ENCODE measurements around the gene FAM167B. TPM values are rescaled to one million over a fixed set of nuclear protein-coding genes. Genes with fewer than 3 reads are reported as not detected.
A peak's percentile ranks its signal among the peaks of the same experiment; 100 is the strongest.
"Not testable (repeated sequence)": the region's sequence is repeated elsewhere in the genome, so short reads cannot be mapped to it uniquely, and the experiment has no call there.

The FAM167B gene
- total RNA-seq, 2 experiments from 2014 or later: 1.6 to 1.8 TPM

DNA sequence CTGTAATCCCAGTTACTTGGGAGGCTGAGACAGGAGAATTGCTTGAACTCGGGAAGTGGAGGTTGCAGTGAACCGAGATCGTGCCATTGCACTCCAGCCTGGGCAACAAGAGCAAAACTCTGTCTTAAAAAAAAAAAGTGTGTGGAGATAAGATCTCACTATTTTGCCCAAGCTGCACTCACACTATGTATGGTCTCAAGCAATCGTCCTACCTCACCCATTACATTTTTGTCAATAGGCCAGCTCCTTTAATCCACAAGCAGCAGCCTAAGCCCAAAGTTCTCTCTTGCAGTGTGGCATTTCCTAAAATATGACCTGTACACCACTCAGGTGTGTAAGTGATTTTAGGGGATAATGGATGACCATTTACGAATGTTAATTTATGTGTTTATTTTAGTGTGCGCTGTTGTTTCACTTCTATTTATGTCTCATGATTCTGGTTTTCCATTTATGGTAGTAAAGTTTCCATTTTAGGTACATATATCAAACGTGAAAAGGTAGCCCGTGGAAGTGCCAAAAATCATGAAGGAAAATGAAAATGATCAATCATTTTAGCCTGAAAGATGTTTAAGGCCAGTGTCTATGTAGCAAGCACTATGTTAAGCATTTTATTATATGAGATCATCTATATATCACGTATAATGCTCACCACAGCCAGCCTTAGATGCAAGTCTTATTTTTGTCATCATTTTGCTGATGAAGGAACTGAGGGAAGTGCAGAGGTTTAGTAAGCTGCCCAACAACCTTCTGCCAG lies 9.6 kb downstream of the FAM167B start:
- ChIA-PET POLR2A (interaction anchor here (0.5 to 9.6 kb wide), 6 partner anchors 6 to 88 kb away, joined by 3 to 79 read pairs (median 6); partner anchors contain the start of genes HDAC1, LCK and MARCKSL1), CTCF (ENCODE audit: unreplicated experiment) (interaction anchor here (1.3 kb wide), 1 partner anchor 65 kb away, joined by 3 read pairs; no protein-coding TSS in a partner anchor)
- Histone ChIP-seq H3K36me3 (ENCODE audit: insufficient read depth, low read length) (peaks cover 14% of the 10 kb centered on the region; the same call in 1 of the 2 replicates), H3K9me2 (ENCODE audit: insufficient read depth, low read length) (no peaks in the 10 kb centered on the region), H2AFZ (ENCODE audit: low read length) (peak overlapping the region; percentile 2; the same call in 1 of the 2 replicates), H3K79me2 (ENCODE audit: insufficient read depth, low read depth, low read length) (peaks cover 93% of the 10 kb centered on the region), H3K9me3 (ENCODE audit: low read length) (no peaks in the 10 kb centered on the region), H3K4me3 (ENCODE audit: low read depth, low read length, poor library complexity, severe bottlenecking) (peak overlapping the region; percentile 45), H4K20me1 (ENCODE audit: insufficient read depth, low read length) (no peaks in the 10 kb centered on the region), H3K27ac (ENCODE audit: low read depth, low read length, poor library complexity, severe bottlenecking) (peak overlapping the region; percentile 99), H3K4me1 (ENCODE audit: insufficient read depth, low read length, poor library complexity, severe bottlenecking) (peaks cover 87% of the 10 kb centered on the region), H3K4me2 (ENCODE audit: low read length) (peak overlapping the region; percentile 83)
- BruUV-seq (replicated peaks): no TSS peak
- intact Hi-C loops (cut with micrococcal nuclease; ENCODE audit: unreplicated experiment): no loop called here
- DNase-seq (ENCODE audit: low spot score): no peak
- TF ChIP-seq EZH2phosphoT487 (IDR thresholded peaks at IDR 0.05; ENCODE audit: borderline replicate concordance, low read depth, low read length): no peak
- TF ChIP-seq, protein P1, sequence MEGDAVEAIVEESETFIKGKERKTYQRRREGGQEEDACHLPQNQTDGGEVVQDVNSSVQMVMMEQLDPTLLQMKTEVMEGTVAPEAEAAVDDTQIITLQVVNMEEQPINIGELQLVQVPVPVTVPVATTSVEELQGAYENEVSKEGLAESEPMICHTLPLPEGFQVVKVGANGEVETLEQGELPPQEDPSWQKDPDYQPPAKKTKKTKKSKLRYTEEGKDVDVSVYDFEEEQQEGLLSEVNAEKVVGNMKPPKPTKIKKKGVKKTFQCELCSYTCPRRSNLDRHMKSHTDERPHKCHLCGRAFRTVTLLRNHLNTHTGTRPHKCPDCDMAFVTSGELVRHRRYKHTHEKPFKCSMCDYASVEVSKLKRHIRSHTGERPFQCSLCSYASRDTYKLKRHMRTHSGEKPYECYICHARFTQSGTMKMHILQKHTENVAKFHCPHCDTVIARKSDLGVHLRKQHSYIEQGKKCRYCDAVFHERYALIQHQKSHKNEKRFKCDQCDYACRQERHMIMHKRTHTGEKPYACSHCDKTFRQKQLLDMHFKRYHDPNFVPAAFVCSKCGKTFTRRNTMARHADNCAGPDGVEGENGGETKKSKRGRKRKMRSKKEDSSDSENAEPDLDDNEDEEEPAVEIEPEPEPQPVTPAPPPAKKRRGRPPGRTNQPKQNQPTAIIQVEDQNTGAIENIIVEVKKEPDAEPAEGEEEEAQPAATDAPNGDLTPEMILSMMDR (conservative IDR thresholded peaks at IDR 0.05; ENCODE audit: low read length): no peak

DNA sequence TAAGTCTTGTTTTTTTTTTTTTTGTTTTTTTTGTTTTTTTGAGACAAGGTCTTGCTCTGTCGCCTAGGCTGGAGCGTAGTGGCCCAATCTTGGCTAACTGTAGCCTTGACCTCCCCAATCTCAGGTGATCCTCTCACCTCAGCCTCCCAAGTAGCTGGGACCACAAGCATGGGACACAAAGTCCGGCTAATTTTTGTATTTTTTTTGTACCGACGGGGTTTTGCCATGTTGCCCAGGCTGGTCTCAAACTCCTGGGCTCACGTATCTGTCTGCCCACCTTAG lies 10.1 kb downstream of the FAM167B start:
- Histone ChIP-seq H3K36me3 (ENCODE audit: insufficient read depth, low read length) (peaks cover 14% of the 10 kb centered on the region; the same call in 1 of the 2 replicates), H3K4me2 (ENCODE audit: low read length) (peak overlapping the region; percentile 83), H3K79me2 (ENCODE audit: insufficient read depth, low read depth, low read length) (peaks cover 87% of the 10 kb centered on the region), H4K20me1 (ENCODE audit: insufficient read depth, low read length) (no peaks in the 10 kb centered on the region), H3K27ac (ENCODE audit: low read depth, low read length, poor library complexity, severe bottlenecking) (peak overlapping the region; percentile 99), H3K4me3 (ENCODE audit: low read depth, low read length, poor library complexity, severe bottlenecking) (peak overlapping the region; percentile 45), H2AFZ (ENCODE audit: low read length) (peak overlapping the region; percentile 2; the same call in 1 of the 2 replicates), H3K9me2 (ENCODE audit: insufficient read depth, low read length) (no peaks in the 10 kb centered on the region), H3K4me1 (ENCODE audit: insufficient read depth, low read length, poor library complexity, severe bottlenecking) (peaks cover 87% of the 10 kb centered on the region), H3K9me3 (ENCODE audit: low read length) (no peaks in the 10 kb centered on the region)
- no TSS peak for BruUV-seq (replicated peaks)
- intact Hi-C loops (cut with micrococcal nuclease; ENCODE audit: unreplicated experiment): no loop called here
- TF ChIP-seq, protein P1 (conservative IDR thresholded peaks at IDR 0.05; ENCODE audit: low read length): no peak
- no peak for TF ChIP-seq EZH2phosphoT487 (IDR thresholded peaks at IDR 0.05; ENCODE audit: borderline replicate concordance, low read depth, low read length)
- ChIA-PET CTCF (ENCODE audit: unreplicated experiment) (no interaction called here), POLR2A (interaction anchor here (6.4 kb wide), 1 partner anchor 7 kb away, joined by 79 read pairs; the partner anchor contains the start of gene LCK)
- no peak for DNase-seq (ENCODE audit: low spot score)

DNA sequence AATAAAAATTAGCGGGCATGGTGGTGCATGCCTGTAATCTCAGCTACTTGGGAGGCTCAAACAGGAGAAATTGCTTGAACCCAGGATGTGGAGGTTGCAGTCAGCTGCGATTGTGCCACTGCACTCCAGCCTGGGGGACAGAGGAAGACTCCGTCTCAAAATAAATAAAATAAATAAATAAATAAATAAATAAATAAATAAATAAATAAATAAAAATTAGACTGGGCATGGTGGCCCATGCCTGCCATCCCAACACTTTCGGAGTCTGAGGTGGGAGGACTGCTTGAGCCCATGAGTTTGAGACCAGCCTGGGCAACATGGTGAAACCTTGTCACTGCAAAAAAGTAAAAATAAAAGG lies 16.2 kb downstream of the FAM167B start:
- H3K9me3 ChIP-seq (ENCODE audit: low read length); CTCF ChIA-PET (ENCODE audit: unreplicated experiment); H2AFZ ChIP-seq (ENCODE audit: low read length); DNase-seq (ENCODE audit: low spot score); intact Hi-C loops (cut with micrococcal nuclease; ENCODE audit: unreplicated experiment); H4K20me1 ChIP-seq (ENCODE audit: insufficient read depth, low read length); H3K9me2 ChIP-seq (ENCODE audit: insufficient read depth, low read length): not testable (repeated sequence)
- BruUV-seq (replicated peaks): TSS peak; percentile 85
- H3K79me2 ChIP-seq (ENCODE audit: insufficient read depth, low read depth, low read length): peaks cover 56% of the 10 kb centered on the region; the same call in 1 of the 2 replicates
- H3K4me1 ChIP-seq (ENCODE audit: insufficient read depth, low read length, poor library complexity, severe bottlenecking): peaks cover 78% of the 10 kb centered on the region
- peak overlapping the region; percentile 98 for H3K27ac ChIP-seq (ENCODE audit: low read depth, low read length, poor library complexity, severe bottlenecking)
- POLR2A ChIA-PET: interaction anchor here (0.7 to 6.4 kb wide), 3 partner anchors 9 to 27 kb away, joined by 5 to 79 read pairs (median 6); partner anchors contain the start of gene LCK
- peaks cover 17% of the 10 kb centered on the region for H3K36me3 ChIP-seq (ENCODE audit: insufficient read depth, low read length)
- peak overlapping the region; percentile 40 for H3K4me3 ChIP-seq (ENCODE audit: low read depth, low read length, poor library complexity, severe bottlenecking)
- peak overlapping the region; percentile 78 for H3K4me2 ChIP-seq (ENCODE audit: low read length)
